Endodermal cell (in vitro differentiated cells): ENCODE results near the gene EXOC1. TPM values are rescaled to one million over a fixed set of nuclear protein-coding genes. Genes with fewer than 3 reads are reported as not detected.

Experiments used
- DNase-seq: peaks from one replicate; pipeline ENCODE4 v3.0.0-alpha.2; 2017
- H3K27ac ChIP-seq: 2 replicates; pipeline ENCODE4 v1.5.1; 2013; ENCODE audit warnings: mild to moderate bottlenecking, low read depth, low read length, moderate library complexity
- H3K27me3 ChIP-seq: 2 replicates; pipeline ENCODE4 v1.6.1; 2013; ENCODE audit warnings: mild to moderate bottlenecking, low read length, moderate library complexity; ENCODE audit not compliant: insufficient read depth, control insufficient read depth, poor library complexity, severe bottlenecking
- H3K36me3 ChIP-seq: 2 replicates; pipeline ENCODE4 v1.7.0; 2013; ENCODE audit warnings: mild to moderate bottlenecking, low read length, moderate library complexity; ENCODE audit not compliant: control insufficient read depth, insufficient read depth
- H3K4me1 ChIP-seq: one replicate; pipeline ENCODE4 v1.7.0; 2013; ENCODE audit warnings: low read length; ENCODE audit not compliant: control insufficient read depth, insufficient read depth
- H3K4me3 ChIP-seq: 2 replicates; pipeline ENCODE4 v1.5.1; 2013; ENCODE audit warnings: mild to moderate bottlenecking, low read length, moderate library complexity
- H3K9ac ChIP-seq: 2 replicates; pipeline ENCODE4 v1.6.1; 2013; ENCODE audit warnings: mild to moderate bottlenecking, low read length, moderate library complexity; ENCODE audit not compliant: poor library complexity, severe bottlenecking; ENCODE audit errors: extremely low read depth
- H3K9me3 ChIP-seq: 2 replicates; pipeline ENCODE4 v1.6.1; 2013; ENCODE audit warnings: mild to moderate bottlenecking, low read length, moderate library complexity; ENCODE audit not compliant: control insufficient read depth
- H3K27ac Mint-ChIP-seq: 2 replicates; pipeline ENCODE4 v1.8.0; 2020; ENCODE audit warnings: mixed read lengths
- H3K27me3 Mint-ChIP-seq: 2 replicates; pipeline ENCODE4 v1.8.0; 2021; ENCODE audit warnings: mild to moderate bottlenecking, mixed read lengths; ENCODE audit not compliant: insufficient read depth
- H3K36me3 Mint-ChIP-seq: 2 replicates; pipeline ENCODE4 v1.8.0; 2020; ENCODE audit warnings: low read depth, mixed read lengths
- H3K4me1 Mint-ChIP-seq: 2 replicates; pipeline ENCODE4 v1.8.0; 2020; ENCODE audit warnings: mixed read lengths
- H3K4me3 Mint-ChIP-seq: 2 replicates; pipeline ENCODE4 v1.8.0; 2020; ENCODE audit warnings: mild to moderate bottlenecking, moderate library complexity, mixed read lengths
- H3K9me3 Mint-ChIP-seq: 2 replicates; pipeline ENCODE4 v1.8.0; 2020; ENCODE audit warnings: mild to moderate bottlenecking, mixed read lengths
- WGBS, 2 experiments: methylation state at CpG; one replicate each; pipeline versions ENCODE4 v1.1.5 to v1.1.7; 2013; ENCODE audit warnings: missing lambda C conversion rate in 2 of 2, mixed read lengths in 1 of 2; ENCODE audit not compliant: insufficient coverage in 1 of 2, insufficient read length in 1 of 2; 5-methylcytosine and 5-hydroxymethylcytosine counted together
- total RNA-seq, 2 donors: library from RNA; stranded (reverse); fragmentation: NEBNext Ultra II Directional in 1 of 2; extraction: Animal tissue kit (Norgen Biotek cat#: 25700) in 1 of 2; gene quantifications; 2 replicates in 1 of 2; 3 replicates in 1 of 2; pipeline ENCODE4 v1.2.1, GENCODE V29; 2021
- TF ChIP-seq, protein P1 (sequence below): fragments of 200-600 bp; sonication (generic); conservative IDR thresholded peaks from 2 replicates; pipeline ENCODE4 v1.5.0; 2021; ENCODE audit warnings: antibody characterized with exemption, mild to moderate bottlenecking

Gene EXOC1
- total RNA-seq, 2 donors from 2014 or later: 26.5 to 26.9 TPM

DNA sequence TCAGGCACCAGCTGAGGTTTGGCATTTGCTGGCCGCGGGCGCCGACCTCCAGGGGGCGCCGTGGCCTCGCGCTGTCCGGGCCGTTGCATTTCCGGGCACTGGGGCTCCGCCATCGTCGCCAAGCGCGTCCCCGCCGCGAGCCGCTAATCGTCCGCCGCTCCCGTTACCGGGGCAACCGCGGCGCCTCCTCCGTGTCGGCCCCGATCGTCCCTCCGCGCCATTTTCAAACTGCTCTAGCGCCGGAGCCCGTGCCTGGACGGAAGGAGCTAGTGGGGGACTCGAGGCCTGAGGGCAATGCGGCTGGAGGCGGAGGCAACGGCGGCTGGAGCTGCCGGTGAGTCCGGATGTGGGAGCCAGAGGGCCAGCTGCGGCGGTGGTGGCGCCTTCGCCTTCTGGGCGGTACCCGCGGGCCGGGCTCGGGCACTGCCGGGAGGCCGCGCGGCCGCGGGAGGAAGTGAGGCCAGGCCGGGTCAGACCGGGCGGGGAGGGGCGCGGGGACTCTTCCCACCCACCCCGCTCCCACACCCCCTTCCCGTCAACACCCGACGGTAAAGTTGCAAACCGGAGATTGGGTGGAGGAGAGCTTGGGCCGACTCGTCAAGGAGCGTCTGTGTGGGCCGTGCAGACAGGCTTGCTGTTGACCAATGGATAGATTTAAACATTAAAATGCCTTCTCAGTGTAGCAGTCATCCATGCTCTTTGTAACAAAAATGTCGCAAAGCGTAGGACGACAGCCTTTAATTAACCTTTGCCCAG is 95.5 kb downstream of the EXOC1 start, which contains the start of gene CEP135:
Gene CEP135, plus strand, starts transcription at position 220 of the 756 bp plus-strand sequence. CDS start 3,186 bp downstream, outside the sequence.
- 0% methylated on average over 25 to 77 of the region's 77 CpGs for WGBS, 2 experiments
- peaks cover 19% of the 10 kb centered on the region for H3K36me3 ChIP-seq

DNA sequence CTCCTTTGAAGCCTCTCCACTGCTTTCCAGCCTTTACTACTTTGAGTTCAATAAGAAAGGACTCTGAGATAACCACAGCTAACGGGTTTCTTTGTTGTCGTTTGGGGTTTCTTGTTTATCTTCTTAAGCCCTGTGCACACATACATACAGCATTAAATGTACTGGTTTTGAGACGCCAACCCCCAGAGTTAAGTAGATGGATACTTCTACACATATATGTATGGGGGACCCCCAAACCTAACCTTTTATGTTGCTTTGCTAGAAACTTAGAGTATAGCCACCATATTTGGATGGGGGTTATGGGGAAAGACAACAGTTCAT is 96.0 kb downstream of the EXOC1 start:
- Histone ChIP-seq H3K27ac (peak overlapping the region; percentile 93), H3K27me3 (no peaks in the 10 kb centered on the region), H3K4me1 (peaks cover 4% of the 10 kb centered on the region), H3K4me3 (peak overlapping the region; percentile 91), H3K36me3 (peaks cover 24% of the 10 kb centered on the region), H3K9ac (peak overlapping the region; percentile 69), H3K9me3 (peaks cover 8% of the 10 kb centered on the region)
- TF ChIP-seq, protein P1, sequence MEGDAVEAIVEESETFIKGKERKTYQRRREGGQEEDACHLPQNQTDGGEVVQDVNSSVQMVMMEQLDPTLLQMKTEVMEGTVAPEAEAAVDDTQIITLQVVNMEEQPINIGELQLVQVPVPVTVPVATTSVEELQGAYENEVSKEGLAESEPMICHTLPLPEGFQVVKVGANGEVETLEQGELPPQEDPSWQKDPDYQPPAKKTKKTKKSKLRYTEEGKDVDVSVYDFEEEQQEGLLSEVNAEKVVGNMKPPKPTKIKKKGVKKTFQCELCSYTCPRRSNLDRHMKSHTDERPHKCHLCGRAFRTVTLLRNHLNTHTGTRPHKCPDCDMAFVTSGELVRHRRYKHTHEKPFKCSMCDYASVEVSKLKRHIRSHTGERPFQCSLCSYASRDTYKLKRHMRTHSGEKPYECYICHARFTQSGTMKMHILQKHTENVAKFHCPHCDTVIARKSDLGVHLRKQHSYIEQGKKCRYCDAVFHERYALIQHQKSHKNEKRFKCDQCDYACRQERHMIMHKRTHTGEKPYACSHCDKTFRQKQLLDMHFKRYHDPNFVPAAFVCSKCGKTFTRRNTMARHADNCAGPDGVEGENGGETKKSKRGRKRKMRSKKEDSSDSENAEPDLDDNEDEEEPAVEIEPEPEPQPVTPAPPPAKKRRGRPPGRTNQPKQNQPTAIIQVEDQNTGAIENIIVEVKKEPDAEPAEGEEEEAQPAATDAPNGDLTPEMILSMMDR: no peak
- peak overlapping the region; percentile 93 for H3K27ac Mint-ChIP-seq
- DNase-seq: no peak
- peak overlapping the region; percentile 83 for H3K4me3 Mint-ChIP-seq
- peaks cover 32% of the 10 kb centered on the region for H3K36me3 Mint-ChIP-seq
- no peaks in the 10 kb centered on the region for H3K27me3 Mint-ChIP-seq
- H3K4me1 Mint-ChIP-seq: peaks cover 30% of the 10 kb centered on the region
- H3K9me3 Mint-ChIP-seq: no peaks in the 10 kb centered on the region
- 5% methylated on average over 3 of the region's 3 CpGs; no CpG with 5 or more reads in 1 of the 2 experiments for WGBS, 2 experiments

More for the DNA sequence above, 95.5 kb downstream of the EXOC1 start, which contains the start of gene CEP135:
- H3K9me3 Mint-ChIP-seq: no peaks in the 10 kb centered on the region
- no peaks in the 10 kb centered on the region for H3K27me3 ChIP-seq
- peaks cover 8% of the 10 kb centered on the region for H3K9me3 ChIP-seq
- H3K27ac ChIP-seq: peak within 1 kb of the TSS; percentile 93
- peaks cover 27% of the 10 kb centered on the region for H3K36me3 Mint-ChIP-seq
- H3K4me3 Mint-ChIP-seq: peak within 1 kb of the TSS; percentile 83
- H3K4me1 Mint-ChIP-seq: peaks cover 31% of the 10 kb centered on the region
- H3K27me3 Mint-ChIP-seq: no peaks in the 10 kb centered on the region
- H3K9ac ChIP-seq: peak within 1 kb of the TSS; percentile 69
- H3K27ac Mint-ChIP-seq: peak within 1 kb of the TSS; percentile 93
- DNase-seq: peak; percentile 98
- peaks cover 4% of the 10 kb centered on the region for H3K4me1 ChIP-seq
- peak within 1 kb of the TSS; percentile 91 for H3K4me3 ChIP-seq
- TF ChIP-seq, protein P1: peak; percentile 99

DNA sequence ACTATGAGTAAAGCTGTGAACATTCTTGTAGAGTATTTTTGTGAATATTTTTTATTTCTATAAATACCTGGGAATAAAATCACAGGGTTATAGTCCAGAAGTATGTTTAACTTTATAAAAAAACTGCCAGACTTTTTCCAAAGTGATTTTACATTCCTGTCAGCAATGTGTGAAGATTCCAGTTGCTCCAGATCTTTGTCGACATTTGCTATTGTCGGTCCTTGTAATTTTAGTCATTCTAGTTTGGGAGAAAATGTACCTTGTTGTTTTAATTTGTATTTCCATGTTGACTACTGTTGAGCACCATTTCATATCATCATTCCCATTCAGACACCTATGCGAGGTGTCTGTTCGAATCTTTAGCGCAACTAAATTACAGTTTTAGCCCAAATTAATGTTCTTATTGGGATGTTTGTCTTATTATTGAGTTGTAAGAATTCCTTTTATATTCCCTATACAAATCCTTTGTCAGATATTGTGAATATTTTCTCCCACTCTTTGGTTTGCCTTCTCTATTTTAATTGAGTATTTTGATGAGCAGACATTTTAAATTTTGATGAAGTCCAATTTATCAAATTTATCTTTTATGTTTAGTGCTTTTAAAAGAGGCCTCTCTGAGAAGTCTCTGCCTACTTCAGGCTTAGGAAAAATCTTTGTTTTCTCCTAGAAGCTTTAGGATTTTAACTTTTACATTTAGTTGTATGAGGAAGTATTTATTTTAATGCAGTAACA is 97.9 kb downstream of the EXOC1 start:
- peaks cover 26% of the 10 kb centered on the region for H3K4me1 Mint-ChIP-seq
- Histone ChIP-seq H3K27me3 (no peaks in the 10 kb centered on the region), H3K27ac (no peak overlapping the region), H3K9ac (no peak overlapping the region), H3K36me3 (peaks cover 33% of the 10 kb centered on the region), H3K9me3 (peaks cover 8% of the 10 kb centered on the region), H3K4me3 (peak overlapping the region; percentile 5), H3K4me1 (peaks cover 4% of the 10 kb centered on the region)
- peaks cover 46% of the 10 kb centered on the region for H3K36me3 Mint-ChIP-seq
- DNase-seq: no peak
- WGBS, 2 experiments: 97% methylated on average over 5 of the region's 5 CpGs; no CpG with 5 or more reads in 1 of the 2 experiments
- H3K9me3 Mint-ChIP-seq: no peaks in the 10 kb centered on the region
- no peaks in the 10 kb centered on the region for H3K27me3 Mint-ChIP-seq
- TF ChIP-seq, protein P1: no peak
- H3K27ac Mint-ChIP-seq: no peak overlapping the region
- H3K4me3 Mint-ChIP-seq: no peak overlapping the region

Other genes starting within 250 kb of the EXOC1 start
- 10 to 100 TPM in 1 of 2 donors, 1 to 10 TPM in 1; 9.6 to 17.2 TPM for gene NMU, start 217.3 kb upstream of the EXOC1 start, total RNA-seq
- not detected for gene EXOC1L, start 33.9 kb upstream of the EXOC1 start, total RNA-seq
- 10 to 100 TPM; 28.0 to 37.4 TPM for gene CEP135, start 95.3 kb downstream of the EXOC1 start, total RNA-seq